Stimulated activated CD4-positive, alpha-beta T cell treated with anti-CD3 and anti-CD28 coated beads, Interleukin-1b, Interleukin-23, amount 100 ng/mL, for 48 hours (primary cell): Measurements from ENCODE around the gene ELAVL2.
"Not testable (repeated sequence)": the region's sequence is repeated elsewhere in the genome, so short reads cannot be mapped to it uniquely, and the experiment has no call there.

Source experiments
- DNase-seq: peaks from one replicate; pipeline ENCODE4 v3.0.0-alpha.2; 2020

The ELAVL2 gene

DNA sequence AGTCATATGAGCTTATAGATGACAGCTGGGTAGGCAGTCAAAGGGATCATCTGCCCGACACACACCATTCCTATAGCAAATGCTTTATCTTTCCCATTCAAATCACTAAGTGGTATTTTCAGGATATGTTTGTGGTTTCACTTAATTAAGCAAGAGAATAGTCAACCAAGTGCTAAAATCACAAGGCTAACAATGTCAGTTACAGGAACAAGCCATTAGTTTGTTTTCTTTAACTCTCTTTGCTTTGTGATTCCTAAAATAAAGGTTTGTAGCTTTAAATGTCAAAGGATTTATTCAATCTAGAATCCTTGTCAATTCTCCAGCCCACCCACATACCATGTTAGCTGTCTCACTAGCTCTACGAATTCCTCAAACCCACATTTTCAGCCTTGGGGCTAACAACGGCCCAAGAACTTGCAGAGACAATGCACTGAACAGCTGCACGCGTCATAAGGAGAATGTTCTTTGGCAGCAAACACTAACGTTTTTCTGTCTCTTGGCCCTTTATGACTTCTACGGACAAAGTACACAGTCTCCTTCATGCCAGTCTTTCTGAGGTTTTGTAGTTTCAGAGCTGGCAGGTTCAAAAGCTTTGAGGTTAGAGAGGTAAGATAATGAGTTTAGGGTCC is 56.6 kb downstream of the ELAVL2 start:
- no peak for DNase-seq

DNA sequence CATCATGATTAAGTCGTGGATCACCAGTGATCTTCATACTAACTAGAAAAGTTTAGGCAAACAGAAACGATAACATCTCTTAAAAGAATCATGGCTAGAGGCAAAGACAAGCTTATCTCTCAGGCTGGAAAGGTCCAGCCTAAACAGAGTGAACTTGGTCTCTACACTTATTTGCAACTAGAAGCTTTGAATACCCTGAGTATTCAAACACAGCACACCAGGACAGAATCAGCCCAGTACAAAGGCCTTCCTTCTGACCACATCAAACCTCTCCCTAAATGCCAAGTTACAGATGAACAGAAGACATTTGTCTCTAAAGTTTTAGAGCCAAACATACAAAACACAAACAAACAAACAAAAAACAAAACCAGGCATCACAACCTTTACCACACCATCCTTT is 57.2 kb downstream of the ELAVL2 start:
- no peak for DNase-seq

DNA sequence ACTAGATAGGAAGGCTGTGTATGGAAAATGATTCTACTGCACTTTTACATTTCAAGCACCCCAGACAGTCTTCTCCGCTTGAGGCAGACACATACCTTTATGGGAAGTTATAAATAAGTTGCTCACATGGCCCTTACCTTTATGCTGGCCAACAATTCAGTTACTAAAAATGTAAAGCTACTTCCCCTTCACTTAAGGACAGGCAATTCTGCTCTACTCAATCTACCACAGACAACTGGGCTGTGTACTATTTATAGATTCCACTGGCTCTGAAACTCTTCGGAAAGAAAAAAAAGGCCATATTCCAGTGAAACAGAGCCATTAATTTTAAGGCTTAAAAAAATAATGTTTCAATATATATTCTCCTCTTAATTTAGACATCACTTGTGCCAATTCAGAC is 59.4 kb downstream of the ELAVL2 start:
- DNase-seq: no peak

DNA sequence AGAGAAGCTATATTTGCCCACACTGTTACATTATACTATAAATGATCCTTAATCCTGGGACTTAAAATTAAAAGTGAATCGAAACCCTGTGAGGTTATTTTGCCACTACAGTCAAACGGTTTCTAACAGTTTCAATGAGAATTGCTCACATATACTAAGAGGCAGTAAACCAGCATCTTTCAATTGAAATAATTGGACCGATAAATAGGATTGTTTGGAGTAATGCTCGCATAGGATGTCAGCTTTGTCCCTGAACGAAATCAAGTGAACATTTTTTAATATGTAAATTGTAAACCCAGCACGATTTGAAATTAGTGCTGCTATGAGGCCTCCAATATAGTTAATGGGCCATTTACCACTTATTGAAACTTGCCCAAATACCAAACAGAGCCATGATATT is 60.5 kb downstream of the ELAVL2 start:
- DNase-seq: no peak

DNA sequence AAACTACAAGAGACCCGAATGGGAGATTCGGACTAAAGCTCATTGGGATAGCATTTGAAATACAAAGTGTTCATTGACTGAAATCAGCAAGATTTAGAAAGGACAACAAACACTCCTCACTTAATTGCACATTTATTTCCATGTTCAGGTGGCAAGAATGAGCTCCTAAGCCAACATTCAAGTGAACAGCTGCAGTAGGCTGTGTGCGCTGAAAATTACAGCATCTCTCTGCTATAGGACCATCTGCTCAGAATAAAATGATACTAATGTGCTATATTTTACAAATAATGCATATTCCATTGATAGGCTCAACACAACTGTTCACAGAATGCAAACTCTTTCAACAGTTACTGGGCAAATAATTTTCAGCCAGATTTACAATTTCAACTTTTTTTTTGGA is 61.8 kb downstream of the ELAVL2 start:
- no peak for DNase-seq

DNA sequence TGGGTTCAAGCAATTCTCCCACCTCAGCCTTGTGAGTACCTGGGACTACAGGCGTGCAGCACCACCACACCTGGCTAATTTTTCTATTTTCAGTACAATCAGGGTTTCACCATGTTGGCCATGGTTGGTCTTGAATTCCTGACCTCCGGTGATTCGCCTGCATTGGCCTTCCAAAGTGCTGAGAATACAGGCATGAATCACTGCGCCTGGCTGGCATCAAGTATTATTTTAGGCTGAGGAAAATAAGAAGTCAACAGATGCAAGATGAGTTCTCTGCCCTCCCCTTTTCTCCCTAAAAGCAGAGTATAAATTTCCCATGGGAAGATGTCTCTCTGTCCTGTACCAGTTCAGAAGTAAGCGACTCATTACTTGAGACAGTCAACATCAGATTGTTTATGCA is 71.5 kb downstream of the ELAVL2 start:
- no peak for DNase-seq

DNA sequence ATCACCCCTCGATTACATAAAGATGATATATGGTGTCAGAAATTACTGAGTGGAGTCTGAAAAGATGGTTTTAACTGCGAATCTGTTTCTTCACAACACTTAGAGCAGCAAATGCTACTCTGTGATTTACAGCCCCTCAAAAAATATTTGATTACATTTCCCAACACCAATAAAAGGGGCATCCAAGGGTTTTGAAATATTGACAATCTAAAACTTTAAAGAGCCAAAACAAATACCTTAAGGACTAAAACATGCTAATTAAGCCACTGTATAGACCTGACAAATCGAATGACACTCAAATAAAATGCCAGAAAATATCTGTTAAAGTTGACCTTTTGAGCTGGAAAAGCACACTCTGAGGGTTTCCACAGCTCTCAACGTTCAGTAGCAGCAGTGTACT is 73.2 kb downstream of the ELAVL2 start:
- DNase-seq: no peak

DNA sequence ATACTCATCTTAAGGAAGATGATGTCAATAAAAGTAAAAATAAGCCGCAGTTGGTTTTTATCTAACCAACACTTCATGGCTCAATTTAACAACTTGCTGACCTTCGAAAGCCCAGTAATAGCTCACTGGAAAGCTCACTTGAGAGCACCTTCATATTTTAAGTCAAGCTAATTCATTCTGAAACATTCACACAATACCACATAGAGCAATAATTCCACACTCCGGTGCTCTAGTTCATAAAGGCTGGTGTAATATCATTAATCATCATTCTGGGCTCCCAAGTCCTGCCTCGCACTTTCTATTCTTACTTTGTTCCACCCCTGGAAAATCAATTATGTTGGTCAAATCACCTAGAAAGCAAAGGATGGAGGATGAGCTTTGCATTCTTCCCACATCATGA is 74.4 kb downstream of the ELAVL2 start:
- DNase-seq: no peak

DNA sequence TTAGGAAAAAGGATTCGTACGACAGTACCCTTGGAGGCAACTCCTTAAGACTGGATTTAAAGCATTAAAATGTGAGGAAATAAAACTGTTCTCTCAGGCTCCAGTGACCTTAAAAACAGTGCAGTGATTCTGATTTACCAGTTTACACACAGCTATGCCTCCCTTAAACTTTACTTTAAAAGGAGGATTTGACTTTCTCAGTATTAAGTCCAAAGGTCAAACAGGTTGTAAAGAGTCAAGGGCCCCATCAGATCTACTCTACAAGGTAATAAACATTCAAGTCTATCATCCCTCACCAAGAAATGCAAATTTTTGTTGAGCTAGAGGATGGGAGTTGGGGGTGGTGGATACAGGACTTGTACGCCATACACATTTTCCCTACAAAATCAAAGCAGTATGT is 75.2 kb downstream of the ELAVL2 start:
- DNase-seq: no peak

DNA sequence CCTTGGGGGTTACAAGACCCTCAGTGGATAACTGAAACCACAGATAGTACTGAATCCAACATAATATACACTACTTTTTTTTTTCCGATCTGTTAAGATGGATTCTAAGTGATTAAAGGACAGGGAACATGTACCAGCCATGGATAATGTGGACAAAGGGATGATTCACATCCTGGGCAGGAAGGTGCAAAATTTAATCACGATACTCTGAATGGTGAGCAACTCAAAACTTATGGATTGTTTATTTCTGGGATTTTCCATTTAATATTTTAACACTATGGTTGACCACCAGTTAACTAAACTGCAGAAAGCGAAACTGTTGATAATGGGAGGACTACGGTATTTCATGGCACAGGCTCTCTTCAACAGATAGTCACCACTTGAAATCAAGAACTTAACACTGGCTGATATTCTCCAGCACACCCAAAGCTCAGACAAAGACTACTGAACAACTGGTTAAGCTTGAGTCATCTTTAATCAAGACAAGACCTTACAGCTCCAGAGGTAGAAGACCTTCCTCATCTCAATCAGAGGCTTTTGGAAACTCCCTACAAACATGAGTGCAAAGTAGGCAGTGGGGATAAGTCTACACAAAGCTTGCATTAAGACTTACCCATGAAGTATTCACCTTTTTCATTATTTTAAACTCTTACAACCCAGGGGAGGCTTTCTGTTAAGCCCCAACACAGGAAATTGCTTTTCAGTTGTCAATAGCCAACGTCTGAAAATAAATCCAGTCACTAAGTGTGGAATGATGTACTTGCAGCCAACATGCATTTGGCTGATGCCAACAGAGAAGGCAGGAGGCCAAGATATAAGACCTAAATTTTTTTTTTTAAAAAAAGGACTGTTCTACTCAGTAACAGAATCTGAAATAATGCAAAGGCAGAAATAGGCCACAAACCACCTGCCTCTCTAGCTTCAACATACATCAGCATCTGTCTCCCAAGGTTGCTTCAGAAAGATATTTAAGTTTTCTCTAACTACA is 78.7 kb downstream of the ELAVL2 start:
- DNase-seq: no peak

DNA sequence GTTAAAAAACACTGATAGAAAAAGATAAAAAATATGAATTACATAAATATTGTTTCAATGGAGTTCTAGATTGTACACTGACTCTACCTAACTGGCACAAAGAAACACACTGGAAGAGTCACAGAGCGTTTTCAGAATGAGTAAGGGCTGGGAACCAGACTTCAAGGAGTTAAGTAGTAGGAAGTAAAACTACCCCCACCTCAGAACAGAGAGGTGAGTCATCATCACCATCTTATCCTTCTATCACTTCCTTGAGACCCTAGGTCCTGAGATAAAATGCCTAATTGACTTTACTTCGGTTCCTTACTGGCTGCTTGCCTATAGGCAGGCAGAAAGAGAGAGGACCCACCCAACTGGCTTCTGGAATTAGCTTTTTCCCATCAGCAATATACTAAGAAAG is 79.7 kb downstream of the ELAVL2 start:
- DNase-seq: no peak

DNA sequence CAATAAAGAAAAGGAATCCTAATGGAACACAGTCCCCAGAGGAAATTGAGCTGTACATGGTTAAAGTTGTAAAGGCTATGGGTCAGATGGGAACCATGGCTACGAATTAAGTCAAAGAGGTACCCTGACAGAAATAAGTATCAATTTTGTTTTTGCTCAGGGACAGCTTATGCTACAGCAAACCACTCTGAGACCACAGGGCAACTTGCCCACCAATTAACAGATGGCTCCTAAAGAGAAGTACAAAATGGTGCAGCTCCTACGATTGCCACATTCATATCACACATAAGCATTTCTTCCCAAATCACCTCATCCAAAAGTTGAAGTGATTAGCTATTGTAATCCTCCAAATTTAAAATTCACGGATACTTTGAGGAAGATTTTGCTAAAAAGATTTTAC is 83.0 kb downstream of the ELAVL2 start:
- DNase-seq: no peak

DNA sequence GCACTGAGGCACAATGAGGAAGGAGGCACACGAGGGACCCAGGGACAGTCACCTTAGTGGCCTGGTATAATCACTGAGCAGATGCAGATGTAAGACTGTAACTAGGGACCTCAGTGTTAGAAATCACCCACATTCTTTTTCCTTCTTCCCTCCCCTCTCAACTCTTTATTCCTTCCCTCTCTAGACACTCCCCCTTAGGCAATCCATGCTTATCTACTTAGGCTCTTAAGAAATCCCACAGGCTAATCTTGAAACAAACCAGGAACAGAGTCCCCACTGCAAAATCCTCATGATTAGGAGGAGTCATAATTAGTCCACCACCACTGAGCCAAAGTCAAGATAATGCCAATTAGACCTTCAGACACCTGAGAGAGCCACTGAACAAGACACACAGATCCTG is 84.7 kb downstream of the ELAVL2 start:
- DNase-seq: no peak

DNA sequence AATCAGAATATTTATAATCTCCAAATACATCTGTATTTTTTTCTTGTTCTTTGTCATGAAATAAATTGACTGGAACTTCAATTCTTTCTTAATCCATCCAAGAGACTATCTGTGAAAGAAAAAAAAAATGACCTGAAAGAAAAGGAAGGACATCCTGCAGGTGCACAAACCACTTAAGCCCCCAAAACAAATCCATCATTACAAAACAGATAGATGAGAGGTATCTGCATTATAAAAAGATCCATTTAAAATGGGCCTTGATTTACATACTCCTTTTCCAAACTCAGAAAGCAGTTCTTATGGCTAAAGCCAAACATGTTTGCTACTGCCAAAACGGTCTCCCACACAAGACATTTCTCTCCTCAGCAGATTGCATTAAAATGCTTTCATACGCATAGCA is 85.5 kb downstream of the ELAVL2 start:
- DNase-seq: no peak

DNA sequence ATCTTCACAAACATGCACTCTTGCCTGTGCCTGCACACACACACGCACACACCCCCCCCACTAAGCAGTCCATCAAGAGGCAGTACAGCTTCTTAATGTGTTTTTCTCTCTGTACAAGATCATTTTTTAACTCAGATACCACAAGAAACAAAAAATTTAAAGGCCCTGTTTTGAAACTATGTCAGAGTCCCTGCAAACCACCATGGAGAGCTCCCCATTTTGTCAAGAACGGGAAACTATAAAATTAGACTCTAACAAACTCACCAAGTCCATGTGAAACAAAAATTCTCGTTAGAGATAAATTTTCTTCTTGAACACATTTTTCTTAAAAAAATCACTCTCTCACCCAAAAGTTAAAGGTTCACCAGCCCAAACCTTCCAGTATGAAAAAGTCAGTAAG is 86.3 kb downstream of the ELAVL2 start:
- DNase-seq: no peak

DNA sequence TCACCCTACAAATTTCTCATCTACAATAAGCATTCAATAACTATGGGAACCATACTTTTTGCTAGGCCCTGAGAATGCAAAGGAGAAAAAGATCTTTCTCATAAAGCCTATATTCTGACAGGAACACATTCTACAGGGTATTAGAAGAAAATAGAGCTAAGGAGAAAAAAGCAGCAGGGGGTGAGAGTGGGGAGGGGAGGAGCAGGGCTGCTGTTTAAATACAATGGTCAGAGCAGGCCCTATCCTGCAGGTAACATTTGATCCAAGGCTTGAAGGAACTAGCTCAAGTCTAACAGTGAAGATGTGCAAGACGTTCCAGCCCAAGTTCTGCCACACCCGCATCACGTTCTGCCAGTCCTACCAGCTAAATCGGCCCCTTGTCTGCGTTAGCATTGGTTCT is 89.7 kb downstream of the ELAVL2 start:
- DNase-seq: no peak

DNA sequence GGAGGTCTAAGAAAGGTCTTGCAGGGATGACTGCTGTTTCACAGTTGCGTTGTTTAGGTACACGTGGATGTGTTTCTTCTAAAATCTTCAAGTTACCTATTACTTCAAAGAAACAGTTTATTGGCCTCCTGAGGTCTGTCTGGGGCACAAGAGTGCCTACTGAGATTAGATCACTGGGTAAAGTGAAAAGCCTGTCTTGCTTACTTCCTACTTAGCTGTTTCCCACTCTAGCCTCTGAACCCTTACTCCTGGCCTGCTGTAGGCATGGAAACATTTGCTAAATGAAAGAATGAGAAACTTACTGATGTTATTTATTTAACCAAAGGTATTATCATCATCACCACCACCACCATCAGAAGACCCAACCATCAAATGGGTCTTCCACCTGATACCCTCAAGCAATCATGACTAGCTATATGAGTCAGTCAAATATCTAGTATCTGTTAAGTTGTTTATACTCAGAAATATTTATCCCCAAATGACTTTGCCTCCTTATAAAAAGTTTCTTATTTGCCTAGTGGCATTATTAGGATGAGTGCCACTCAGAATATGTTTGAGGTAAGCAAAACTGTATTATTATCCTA is 92.5 kb downstream of the ELAVL2 start:
- no peak for DNase-seq

DNA sequence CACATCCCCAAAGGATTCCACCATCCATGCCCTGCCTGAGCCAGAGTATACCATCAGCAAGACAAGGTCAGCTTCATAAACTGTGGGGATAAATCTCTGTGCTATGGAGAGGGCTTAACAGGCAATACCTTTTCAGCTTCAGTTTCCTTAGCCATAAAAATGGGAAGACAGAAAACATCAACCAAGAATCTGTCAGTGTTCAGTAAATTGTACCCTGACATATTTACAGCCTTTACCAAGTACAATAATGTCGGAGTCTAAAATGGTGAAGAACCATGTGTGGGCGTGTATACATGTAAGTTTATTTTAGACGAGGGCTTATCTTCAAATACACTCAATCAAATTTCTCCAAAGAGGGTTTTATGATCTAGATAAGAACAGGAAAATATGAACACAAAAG is 94.7 kb downstream of the ELAVL2 start:
- DNase-seq: no peak

DNA sequence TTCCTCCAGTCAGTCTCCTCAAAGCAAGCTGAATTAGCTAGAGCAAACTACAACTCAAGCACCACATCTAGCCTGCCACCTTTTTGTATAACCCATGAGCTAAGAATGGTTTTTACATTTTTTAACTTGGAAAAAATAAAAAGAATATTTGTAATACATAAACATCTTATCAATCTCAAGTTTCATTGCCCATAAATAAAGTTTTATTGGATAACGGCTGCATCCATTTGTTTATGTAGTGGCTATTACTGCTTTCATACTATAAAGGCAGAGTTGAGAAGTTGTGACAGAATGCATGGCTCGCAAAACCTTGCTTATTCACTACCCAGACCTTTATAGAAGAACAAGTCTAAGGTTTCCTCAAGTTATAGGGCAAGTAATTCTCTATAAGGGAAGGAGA is 95.7 kb downstream of the ELAVL2 start:
- DNase-seq: no peak

DNA sequence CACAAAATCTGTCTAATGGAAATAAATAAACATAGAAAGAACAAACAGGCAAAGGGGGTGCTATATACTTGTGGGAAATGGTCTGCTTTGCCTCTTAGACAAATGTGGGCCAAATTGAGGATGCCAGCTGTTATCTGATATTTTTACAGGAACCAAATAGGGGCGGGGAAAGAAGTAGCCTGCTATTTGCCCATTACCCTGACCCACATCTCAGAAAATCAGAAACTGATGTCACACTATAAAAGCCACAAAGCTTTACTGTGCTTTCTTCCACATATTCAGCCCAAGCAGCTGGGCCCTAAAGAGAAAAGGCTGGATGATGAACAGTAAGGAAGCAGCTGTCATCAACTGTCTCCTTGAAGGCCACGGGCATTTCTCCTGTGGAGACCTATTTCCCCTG is 97.3 kb downstream of the ELAVL2 start:
- no peak for DNase-seq

DNA sequence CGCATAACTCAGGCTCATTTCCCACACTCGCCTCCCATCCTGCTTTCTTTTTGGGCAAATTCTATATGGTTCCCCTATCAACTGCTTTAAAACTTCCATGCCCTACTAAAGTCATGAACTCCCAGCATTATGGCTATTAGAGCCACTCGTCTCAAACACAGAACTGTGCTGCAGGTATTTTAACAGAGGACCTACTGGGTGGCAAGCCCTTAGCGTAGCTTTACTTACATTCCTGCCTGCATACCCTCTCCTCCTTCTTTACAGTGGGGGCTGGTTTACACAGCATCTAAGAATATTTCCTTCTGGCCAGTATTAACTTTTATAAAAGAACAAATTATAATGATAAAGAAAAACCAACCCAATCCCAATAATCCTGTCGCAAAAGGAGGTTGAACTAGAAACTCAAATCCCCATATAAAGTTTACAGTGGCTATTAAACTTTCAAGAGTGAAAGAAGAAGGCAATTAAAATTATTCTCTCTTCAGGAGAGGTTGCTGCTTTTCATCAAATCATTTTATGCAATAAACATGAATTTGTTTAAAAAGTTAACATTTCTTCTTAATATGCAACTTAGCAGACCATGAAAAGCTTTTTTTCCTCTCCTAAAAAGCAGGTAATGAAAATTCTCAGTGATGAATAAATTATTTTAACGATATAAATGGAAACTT is 100.6 kb downstream of the ELAVL2 start:
- DNase-seq: no peak

DNA sequence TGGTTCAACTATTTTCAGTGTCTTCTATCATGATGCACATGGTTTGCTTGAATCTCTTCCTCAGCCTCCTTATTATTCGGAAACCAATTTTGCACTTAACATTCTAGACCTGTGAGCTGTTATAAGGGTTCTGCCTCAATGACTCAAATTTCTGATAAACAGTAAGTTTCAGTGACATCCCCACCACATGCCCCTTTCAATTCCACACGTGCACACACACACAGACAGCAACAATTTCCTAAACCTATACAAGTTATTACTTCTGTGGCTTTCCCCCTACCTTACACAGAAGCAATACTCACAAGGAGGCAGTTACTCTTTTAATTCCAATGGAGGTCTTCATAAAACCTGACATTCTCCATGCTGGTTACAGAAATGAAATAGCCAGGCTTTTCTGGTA is 102.4 kb downstream of the ELAVL2 start:
- DNase-seq: no peak

DNA sequence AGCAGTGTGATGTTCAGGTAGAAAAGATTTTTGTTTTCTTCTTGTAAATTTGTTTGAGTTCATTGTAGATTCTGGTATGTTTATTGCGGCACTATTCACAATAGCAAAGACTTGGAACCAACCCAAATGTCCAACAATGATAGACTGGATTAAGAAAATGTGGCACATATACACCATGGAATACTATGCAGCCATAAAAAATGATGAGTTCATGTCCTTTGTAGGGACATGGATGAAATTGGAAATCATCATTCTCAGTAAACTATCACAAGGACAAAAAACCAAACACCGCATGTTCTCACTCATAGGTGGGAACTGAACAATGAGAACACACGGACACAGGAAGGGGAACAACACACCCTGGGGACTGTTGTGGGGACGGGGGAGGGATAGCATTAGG is 103.0 kb downstream of the ELAVL2 start:
- not testable (repeated sequence) for DNase-seq

DNA sequence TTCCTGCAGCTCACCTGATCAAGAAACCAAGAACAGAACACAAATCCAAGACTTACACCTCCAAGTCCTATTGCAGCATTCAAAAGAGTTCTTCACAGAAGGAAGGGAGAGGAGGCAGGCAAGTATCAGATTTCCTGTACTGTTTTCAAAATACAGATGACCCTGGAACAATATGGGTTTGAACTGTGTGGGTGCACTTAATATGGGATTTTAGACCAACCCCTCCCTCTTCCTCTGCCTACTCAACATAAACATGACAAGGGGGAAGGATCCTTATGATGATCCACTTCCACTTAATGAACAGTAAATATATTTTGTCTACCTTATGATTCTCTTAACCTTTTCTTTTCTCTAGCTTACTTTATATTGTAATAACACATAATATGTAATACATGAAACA is 104.6 kb downstream of the ELAVL2 start:
- no peak for DNase-seq
